PC-3 (cell line): ENCODE data around the gene EOLA1.
"Not testable (repeated sequence)": the region's sequence is repeated elsewhere in the genome, so short reads cannot be mapped to it uniquely, and the experiment has no call there.

Experiments
- CTCF ChIP-seq: fragments of 300-600 bp; sonication (generic); conservative IDR thresholded peaks from 2 replicates; pipeline ENCODE4 v1.5.1; 2017; ENCODE audit warnings: antibody characterized with exemption, low read depth, mild to moderate bottlenecking, low read length
- EZH2 ChIP-seq: fragments of 300-600 bp; sonication (generic); IDR thresholded peaks from one replicate; pipeline ENCODE4 v1.6.1; 2017; ENCODE audit warnings: antibody characterized with exemption, mild to moderate bottlenecking, low read length; ENCODE audit not compliant: unreplicated experiment

- TF ChIP-seq CTCF, EZH2: not testable (repeated sequence)
These were observed 5.0 kb downstream of the EOLA1 start for GRCh38 chrX:149545545-149546543.
